Activated CD8-positive, alpha-beta T cell treated with anti-CD3 and anti-CD28 coated beads for 36 hours (primary cell): ENCODE data around the gene SMAD5. TPM values are rescaled to one million over a fixed set of nuclear protein-coding genes. Genes with fewer than 3 reads are reported as not detected.
A peak's percentile ranks its signal among the peaks of the same experiment; 100 is the strongest.

Experiments used
- ATAC-seq: fragments of 200-7000 bp; cut with Tn5 transposase; one replicate; pipeline ENCODE4 v1.10.0; 2021; ENCODE audit warnings: mild to moderate bottlenecking, moderate library complexity
- CTCF ChIA-PET: fragments of 350-600 bp; sonication (Branson Sonifier 250); formaldehyde crosslinking; loops from one replicate; lab custom pipeline; 2021; ENCODE audit warnings: antibody characterized with exemption; lab: Charles Lee
- POLR2A ChIA-PET: fragments of 350-600 bp; sonication (Branson Sonifier 250); formaldehyde crosslinking; loops from one replicate; lab custom pipeline; 2021; ENCODE audit warnings: antibody characterized with exemption; lab: Charles Lee
- DNase-seq: peaks from one replicate; pipeline ENCODE4 v3.0.0-alpha.2; 2020
- H3K27ac Mint-ChIP-seq: one replicate; pipeline ENCODE4 v1.8.0; 2021; ENCODE audit warnings: mild to moderate bottlenecking, mixed read lengths
- H3K27me3 Mint-ChIP-seq: one replicate; pipeline ENCODE4 v1.8.0; 2021; ENCODE audit warnings: mixed read lengths
- H3K36me3 Mint-ChIP-seq: one replicate; pipeline ENCODE4 v1.8.0; 2021; ENCODE audit warnings: low read depth, mixed read lengths
- H3K4me1 Mint-ChIP-seq: one replicate; pipeline ENCODE4 v1.8.0; 2021; ENCODE audit warnings: low read depth, mixed read lengths
- H3K4me3 Mint-ChIP-seq: one replicate; pipeline ENCODE4 v1.8.0; 2021; ENCODE audit warnings: mild to moderate bottlenecking, moderate library complexity, mixed read lengths
- H3K9me3 Mint-ChIP-seq: one replicate; pipeline ENCODE4 v1.8.0; 2021; ENCODE audit warnings: mixed read lengths
- CTCF ChIP-seq: fragments of 200-600 bp; IDR thresholded peaks from one replicate; pipeline ENCODE4 v1.8.0; 2022; ENCODE audit warnings: antibody characterized with exemption, mild to moderate bottlenecking
- intact Hi-C: fragments of 100-400 bp; cut with micrococcal nuclease; formaldehyde crosslinking; loops from one replicate; pipeline ENCODE4 v1.10.0; 2022
- total RNA-seq, 2 experiments: library from RNA; stranded (reverse); gene quantifications; one replicate each; pipeline ENCODE4 v1.2.3, GENCODE V29; 2021

The SMAD5 gene
- total RNA-seq, 2 experiments from 2014 or later = 12.4 to 12.5 TPM

- no peaks in the 10 kb centered on the region for H3K4me1 Mint-ChIP-seq
- TF ChIP-seq CTCF = no peak
- no peaks in the 10 kb centered on the region for H3K9me3 Mint-ChIP-seq
- intact Hi-C loops = loop anchor here (2.0 kb wide), 1 partner anchor 267 kb away; no protein-coding TSS in a partner anchor
- H3K27ac Mint-ChIP-seq = no peak overlapping the region
- ATAC-seq = no peak
- H3K27me3 Mint-ChIP-seq = peaks cover 17% of the 10 kb centered on the region
- H3K36me3 Mint-ChIP-seq = no peaks in the 10 kb centered on the region
- DNase-seq = no peak
- H3K4me3 Mint-ChIP-seq = no peak overlapping the region
- CTCF ChIA-PET = interaction anchor here (0.7 to 2.2 kb wide), 21 partner anchors 11 to 578 kb away, joined by 3 to 10 read pairs (median 4); no protein-coding TSS in a partner anchor
- POLR2A ChIA-PET = no interaction called here
These were observed 78.8 kb downstream of the SMAD5 start for GRCh38 chr5:136211282-136212040.

GRCh38 chr5:136212252-136212721, 79.6 kb downstream of the SMAD5 start:
- peak; percentile 62 for DNase-seq
- ChIA-PET POLR2A (no interaction called here), CTCF (interaction anchor here (0.7 to 2.2 kb wide), 21 partner anchors 11 to 578 kb away, joined by 3 to 10 read pairs (median 4); no protein-coding TSS in a partner anchor)
- Mint-ChIP-seq H3K9me3 (no peaks in the 10 kb centered on the region), H3K36me3 (no peaks in the 10 kb centered on the region), H3K4me1 (no peaks in the 10 kb centered on the region), H3K4me3 (no peak overlapping the region), H3K27me3 (peaks cover 17% of the 10 kb centered on the region), H3K27ac (no peak overlapping the region)
- peak; percentile 80 for TF ChIP-seq CTCF
- no peak for ATAC-seq
- intact Hi-C loops = loop anchor here (2.0 kb wide), 1 partner anchor 267 kb away; no protein-coding TSS in a partner anchor

- Mint-ChIP-seq H3K27me3 (peaks cover 14% of the 10 kb centered on the region), H3K9me3 (no peaks in the 10 kb centered on the region), H3K4me3 (no peak overlapping the region), H3K27ac (no peak overlapping the region), H3K4me1 (no peaks in the 10 kb centered on the region), H3K36me3 (no peaks in the 10 kb centered on the region)
- intact Hi-C loops = loop anchor here (1.0 to 2.0 kb wide), 2 partner anchors 269 to 327 kb away; no protein-coding TSS in a partner anchor
- ATAC-seq (no peak), DNase-seq (no peak)
- POLR2A ChIA-PET = no interaction called here
- CTCF ChIA-PET = no interaction called here
- TF ChIP-seq CTCF = no peak
These were observed 81.4 kb downstream of the SMAD5 start for GRCh38 chr5:136213919-136214493.

GRCh38 chr5:136215812-136216211, 83.2 kb downstream of the SMAD5 start:
- CTCF ChIA-PET = no interaction called here
- no peak overlapping the region for H3K27ac Mint-ChIP-seq

More at GRCh38 chr5:136215812-136216211, 83.2 kb downstream of the SMAD5 start:
- Mint-ChIP-seq H3K4me1 (no peaks in the 10 kb centered on the region), H3K27me3 (peaks cover 12% of the 10 kb centered on the region), H3K4me3 (no peak overlapping the region), H3K36me3 (no peaks in the 10 kb centered on the region), H3K9me3 (peaks cover 4% of the 10 kb centered on the region)
- DNase-seq (no peak), ATAC-seq (no peak)
- intact Hi-C loops = no loop called here
- POLR2A ChIA-PET = no interaction called here
- no peak for TF ChIP-seq CTCF
